ENCODE measurements around the gene DDX1. TPM values are rescaled to one million over a fixed set of nuclear protein-coding genes. Genes with fewer than 3 reads are reported as not detected.

Gene DDX1
- total RNA-seq, 1 experiment from 2014 or later, result 106 TPM

DNA sequence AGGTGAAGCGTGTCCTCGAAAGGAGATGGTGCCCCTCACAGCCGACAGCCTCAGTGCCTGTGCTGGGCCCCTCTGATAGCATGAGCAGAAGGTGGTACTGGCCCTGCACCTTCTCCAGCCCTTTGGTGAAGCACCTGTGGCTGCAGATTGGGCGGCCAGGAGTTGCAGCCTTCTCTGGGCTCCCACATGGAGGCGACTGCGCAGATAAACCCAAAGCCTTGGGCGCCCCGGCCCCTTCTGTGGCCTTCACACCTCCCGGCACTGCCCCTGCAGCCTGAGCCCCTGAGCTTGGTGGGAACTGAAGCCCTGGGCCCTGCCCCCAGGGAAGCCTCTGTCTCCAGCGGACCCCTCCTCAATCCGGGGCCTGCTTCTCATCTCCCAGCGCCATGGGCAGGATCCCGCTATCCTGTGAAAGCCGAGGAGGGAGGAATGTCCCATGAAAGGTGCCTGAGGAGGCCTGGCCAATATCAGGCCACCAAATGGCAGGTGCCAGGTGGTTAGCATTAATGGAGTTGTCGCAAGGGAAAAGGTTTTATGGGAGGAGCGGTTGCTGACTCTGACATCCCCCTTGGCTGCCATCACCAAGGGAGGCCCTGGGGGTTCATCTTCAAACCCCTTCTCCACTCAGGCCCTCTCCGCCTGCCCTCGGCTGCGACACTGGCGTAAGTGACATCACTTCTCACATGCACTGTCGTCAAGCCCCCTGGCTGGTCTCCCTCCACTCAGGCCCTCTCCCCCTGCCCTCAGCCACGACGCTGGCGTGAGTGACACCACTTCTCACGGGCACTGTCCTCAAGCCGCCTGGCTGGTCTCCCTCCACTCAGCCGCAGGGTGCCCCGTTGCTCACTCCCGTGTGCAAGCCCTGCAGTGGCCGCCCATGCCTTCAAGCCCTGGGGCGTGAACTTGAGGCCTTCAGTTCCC, 62.4 kb downstream of the DDX1 start:
- H3K27me3 Mint-ChIP-seq (ENCODE audit: unreplicated experiment), result peaks cover 73% of the 10 kb centered on the region
- intact Hi-C loops (cut with micrococcal nuclease; ENCODE audit: unreplicated experiment), result no loop called here
- DNase-seq, result no peak
- no peak overlapping the region for H3K4me3 Mint-ChIP-seq (ENCODE audit: low read depth, unreplicated experiment)
- CTCF ChIA-PET, result no interaction called here
- H3K36me3 Mint-ChIP-seq (ENCODE audit: insufficient read depth, unreplicated experiment), result no peaks in the 10 kb centered on the region
- H3K9me3 Mint-ChIP-seq (ENCODE audit: low read depth, unreplicated experiment), result no peaks in the 10 kb centered on the region
- H3K27ac Mint-ChIP-seq (ENCODE audit: unreplicated experiment), result no peak overlapping the region
- TF ChIP-seq, protein P1, sequence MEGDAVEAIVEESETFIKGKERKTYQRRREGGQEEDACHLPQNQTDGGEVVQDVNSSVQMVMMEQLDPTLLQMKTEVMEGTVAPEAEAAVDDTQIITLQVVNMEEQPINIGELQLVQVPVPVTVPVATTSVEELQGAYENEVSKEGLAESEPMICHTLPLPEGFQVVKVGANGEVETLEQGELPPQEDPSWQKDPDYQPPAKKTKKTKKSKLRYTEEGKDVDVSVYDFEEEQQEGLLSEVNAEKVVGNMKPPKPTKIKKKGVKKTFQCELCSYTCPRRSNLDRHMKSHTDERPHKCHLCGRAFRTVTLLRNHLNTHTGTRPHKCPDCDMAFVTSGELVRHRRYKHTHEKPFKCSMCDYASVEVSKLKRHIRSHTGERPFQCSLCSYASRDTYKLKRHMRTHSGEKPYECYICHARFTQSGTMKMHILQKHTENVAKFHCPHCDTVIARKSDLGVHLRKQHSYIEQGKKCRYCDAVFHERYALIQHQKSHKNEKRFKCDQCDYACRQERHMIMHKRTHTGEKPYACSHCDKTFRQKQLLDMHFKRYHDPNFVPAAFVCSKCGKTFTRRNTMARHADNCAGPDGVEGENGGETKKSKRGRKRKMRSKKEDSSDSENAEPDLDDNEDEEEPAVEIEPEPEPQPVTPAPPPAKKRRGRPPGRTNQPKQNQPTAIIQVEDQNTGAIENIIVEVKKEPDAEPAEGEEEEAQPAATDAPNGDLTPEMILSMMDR (IDR thresholded peaks at IDR 0.05; ENCODE audit: unreplicated experiment), result no peak
- BruUV-seq (replicated peaks), result no TSS peak
- no peaks in the 10 kb centered on the region for H3K4me1 Mint-ChIP-seq (ENCODE audit: low read depth, unreplicated experiment)

DNA sequence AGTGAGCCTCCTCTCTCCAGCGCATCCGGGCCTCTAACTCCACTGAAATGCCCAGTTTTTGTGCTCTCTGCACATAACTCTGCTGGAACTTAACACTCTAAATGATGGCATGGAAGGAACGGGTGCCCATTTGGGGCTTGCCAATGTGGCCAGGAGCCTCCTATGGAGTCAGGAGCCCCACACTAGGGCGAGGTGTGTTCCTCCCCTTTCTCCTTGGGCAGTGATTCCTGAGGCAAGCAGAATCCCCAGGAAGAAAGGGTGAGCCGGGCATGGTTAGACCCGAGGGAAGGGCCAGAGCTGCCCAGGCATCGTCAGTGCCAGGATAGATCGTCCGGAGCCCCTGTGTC, 63.0 kb downstream of the DDX1 start:
- Mint-ChIP-seq H3K36me3 (ENCODE audit: insufficient read depth, unreplicated experiment) (no peaks in the 10 kb centered on the region), H3K27me3 (ENCODE audit: unreplicated experiment) (peaks cover 73% of the 10 kb centered on the region), H3K27ac (ENCODE audit: unreplicated experiment) (no peak overlapping the region), H3K4me1 (ENCODE audit: low read depth, unreplicated experiment) (no peaks in the 10 kb centered on the region), H3K4me3 (ENCODE audit: low read depth, unreplicated experiment) (no peak overlapping the region), H3K9me3 (ENCODE audit: low read depth, unreplicated experiment) (no peaks in the 10 kb centered on the region)
- no TSS peak for BruUV-seq (replicated peaks)
- intact Hi-C loops (cut with micrococcal nuclease; ENCODE audit: unreplicated experiment), result no loop called here
- TF ChIP-seq, protein P1 (IDR thresholded peaks at IDR 0.05; ENCODE audit: unreplicated experiment), result no peak
- no peak for DNase-seq
- CTCF ChIA-PET, result no interaction called here

DNA sequence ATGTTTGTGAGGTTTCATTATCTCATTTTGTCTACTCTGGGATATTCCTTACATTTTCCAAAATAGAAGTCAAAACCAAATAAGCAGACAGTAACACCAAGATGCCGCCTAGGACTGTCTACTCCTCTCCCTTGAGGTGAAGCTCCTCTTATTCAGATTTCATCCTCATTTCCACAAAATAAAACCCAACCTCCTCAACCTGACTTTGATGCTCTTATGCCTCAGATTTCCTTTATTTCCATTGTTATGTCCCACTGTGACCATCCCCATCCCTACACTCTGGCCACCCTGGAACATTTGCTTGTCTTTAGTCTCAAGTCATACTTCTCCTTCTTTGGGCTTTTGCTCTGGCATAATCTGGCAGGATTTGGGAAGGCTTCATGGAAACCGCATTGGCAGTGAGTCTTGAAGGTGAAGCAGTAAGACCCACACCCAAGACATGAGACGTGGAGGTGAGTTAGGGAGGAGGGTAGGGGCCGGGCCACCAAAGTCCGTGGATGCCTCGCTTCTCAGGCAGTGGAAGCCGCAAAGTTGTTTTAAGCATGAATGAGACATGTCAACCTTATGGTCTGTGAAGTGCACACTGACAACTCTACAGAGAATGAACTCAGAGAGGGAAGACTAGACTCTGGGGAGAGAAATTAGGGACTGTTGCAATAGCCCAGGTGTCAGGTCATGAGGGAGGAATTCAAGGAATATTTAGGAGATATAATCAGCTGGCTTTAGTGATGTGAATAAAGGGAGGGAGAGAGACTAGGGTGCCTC, 63.6 kb downstream of the DDX1 start:
- no TSS peak for BruUV-seq (replicated peaks)
- CTCF ChIA-PET, result no interaction called here
- Mint-ChIP-seq H3K4me3 (ENCODE audit: low read depth, unreplicated experiment) (no peak overlapping the region), H3K36me3 (ENCODE audit: insufficient read depth, unreplicated experiment) (no peaks in the 10 kb centered on the region), H3K9me3 (ENCODE audit: low read depth, unreplicated experiment) (no peaks in the 10 kb centered on the region), H3K27ac (ENCODE audit: unreplicated experiment) (no peak overlapping the region), H3K4me1 (ENCODE audit: low read depth, unreplicated experiment) (no peaks in the 10 kb centered on the region), H3K27me3 (ENCODE audit: unreplicated experiment) (peaks cover 73% of the 10 kb centered on the region)
- no peak for DNase-seq
- intact Hi-C loops (cut with micrococcal nuclease; ENCODE audit: unreplicated experiment), result no loop called here
- TF ChIP-seq, protein P1 (IDR thresholded peaks at IDR 0.05; ENCODE audit: unreplicated experiment), result no peak

DNA sequence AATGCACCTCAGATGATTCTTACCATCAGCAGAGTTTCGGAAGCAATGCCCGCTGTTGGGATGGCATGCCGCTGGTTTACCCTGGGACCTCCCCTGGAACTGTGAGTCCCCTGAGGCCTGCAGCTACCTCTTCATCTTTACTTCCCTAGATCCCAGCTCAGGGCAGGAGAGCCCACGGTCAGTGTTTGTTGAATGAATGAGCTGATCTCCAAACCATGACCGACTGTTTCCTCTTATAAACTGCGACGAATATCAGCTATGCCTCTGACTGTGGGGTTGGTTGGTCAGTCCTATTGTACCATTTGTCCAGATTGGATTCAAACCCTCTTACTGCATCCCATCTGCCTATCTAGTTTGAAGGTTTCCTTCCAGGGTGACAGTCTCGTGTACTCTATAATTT, 64.4 kb downstream of the DDX1 start:
- Mint-ChIP-seq H3K27me3 (ENCODE audit: unreplicated experiment) (peaks cover 67% of the 10 kb centered on the region), H3K4me3 (ENCODE audit: low read depth, unreplicated experiment) (no peak overlapping the region), H3K27ac (ENCODE audit: unreplicated experiment) (no peak overlapping the region), H3K36me3 (ENCODE audit: insufficient read depth, unreplicated experiment) (no peaks in the 10 kb centered on the region), H3K9me3 (ENCODE audit: low read depth, unreplicated experiment) (no peaks in the 10 kb centered on the region), H3K4me1 (ENCODE audit: low read depth, unreplicated experiment) (no peaks in the 10 kb centered on the region)
- intact Hi-C loops (cut with micrococcal nuclease; ENCODE audit: unreplicated experiment), result no loop called here
- TF ChIP-seq, protein P1 (IDR thresholded peaks at IDR 0.05; ENCODE audit: unreplicated experiment), result no peak
- CTCF ChIA-PET, result no interaction called here
- no peak for DNase-seq
- no TSS peak for BruUV-seq (replicated peaks)

Data from Calu3 (cell line).